MCF 10A (cell line): ENCODE results near the gene WLS. TPM values are rescaled to one million over a fixed set of nuclear protein-coding genes. Genes with fewer than 3 reads are reported as not detected.
A peak's percentile ranks its signal among the peaks of the same experiment; 100 is the strongest.

Experiments used
- BruUV-seq: library from RNA; stranded (reverse); fragments of 400-500 nt; replicated peaks from 2 replicates; lab custom pipeline; 2021; lab: Mats Ljungman, UMichigan
- CTCF ChIA-PET: fragments of 300-600 bp; sonication (Branson Sonifier 250); formaldehyde crosslinking; extraction: SDS; loops from one replicate; lab custom pipeline; 2021; ENCODE audit warnings: antibody characterized with exemption, inconsistent platforms; lab: Yijun Ruan, JAX
- POLR2A ChIA-PET: fragments of 300-600, 350-650 bp; sonication (Branson Sonifier 250); formaldehyde crosslinking; extraction: SDS; loops from one replicate; lab custom pipeline; 2020; ENCODE audit warnings: antibody characterized with exemption, inconsistent platforms; lab: Yijun Ruan, JAX
- DNase-seq: peaks from one replicate; pipeline ENCODE4 v3.0.0-alpha.2; 2018; ENCODE audit not compliant: unreplicated experiment
- H3K27ac Mint-ChIP-seq: one replicate; pipeline ENCODE4 v1.8.0; 2022; ENCODE audit warnings: mild to moderate bottlenecking, low read depth, mixed read lengths; ENCODE audit not compliant: unreplicated experiment
- H3K27me3 Mint-ChIP-seq: one replicate; pipeline ENCODE4 v1.8.0; 2022; ENCODE audit warnings: mixed read lengths; ENCODE audit not compliant: insufficient read depth, unreplicated experiment
- H3K36me3 Mint-ChIP-seq: one replicate; pipeline ENCODE4 v1.8.0; 2022; ENCODE audit warnings: mild to moderate bottlenecking, moderate library complexity, mixed read lengths; ENCODE audit not compliant: insufficient read depth, unreplicated experiment
- H3K4me1 Mint-ChIP-seq: one replicate; pipeline ENCODE4 v1.8.0; 2022; ENCODE audit warnings: mixed read lengths; ENCODE audit not compliant: insufficient read depth, unreplicated experiment
- H3K4me3 Mint-ChIP-seq: one replicate; pipeline ENCODE4 v1.8.0; 2022; ENCODE audit warnings: mild to moderate bottlenecking, moderate library complexity, mixed read lengths; ENCODE audit not compliant: unreplicated experiment
- H3K9me3 Mint-ChIP-seq: one replicate; pipeline ENCODE4 v1.8.0; 2022; ENCODE audit warnings: mixed read lengths; ENCODE audit not compliant: unreplicated experiment
- intact Hi-C: fragments of 100-400 bp; cut with micrococcal nuclease; formaldehyde crosslinking; loops from 2 replicates; pipeline ENCODE4 v1.14.1; 2022
- total RNA-seq: library from RNA; stranded (reverse); gene quantifications from 2 replicates; pipeline ENCODE4 v1.2.3, GENCODE V29; 2022
- TF ChIP-seq, protein P1 (sequence below): fragments of 200-600 bp; IDR thresholded peaks from one replicate; pipeline ENCODE4 v1.8.0; 2022; ENCODE audit warnings: antibody characterized with exemption, mild to moderate bottlenecking; ENCODE audit not compliant: unreplicated experiment

WLS gene
- total RNA-seq, 1 experiment from 2014 or later = 37.8 TPM

DNA sequence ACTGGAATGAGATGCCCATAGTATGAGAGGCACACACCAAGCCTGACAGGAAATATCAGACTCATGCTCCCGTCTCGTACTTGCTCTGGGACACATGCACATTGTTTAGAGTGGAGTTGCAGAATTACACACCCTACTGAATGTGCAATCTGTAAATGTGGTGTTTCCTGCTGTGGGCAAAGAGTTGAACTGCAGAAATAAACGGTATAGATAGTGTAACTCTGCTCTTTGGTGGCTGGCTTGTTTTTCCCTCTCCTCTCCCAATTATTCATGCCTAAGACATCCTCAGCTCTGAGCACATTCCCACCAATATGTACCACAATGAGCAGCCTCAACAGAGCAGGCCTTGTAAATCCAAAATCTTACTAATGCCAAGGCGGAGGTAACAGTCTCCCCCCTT lies 91.8 kb downstream of the WLS start:
- intact Hi-C loops = no loop called here
- POLR2A ChIA-PET = interaction anchor here (0.5 kb wide), 1 partner anchor 88 kb away, joined by 4 read pairs; no protein-coding TSS in a partner anchor
- peaks cover 16% of the 10 kb centered on the region for H3K36me3 Mint-ChIP-seq
- TF ChIP-seq, protein P1, sequence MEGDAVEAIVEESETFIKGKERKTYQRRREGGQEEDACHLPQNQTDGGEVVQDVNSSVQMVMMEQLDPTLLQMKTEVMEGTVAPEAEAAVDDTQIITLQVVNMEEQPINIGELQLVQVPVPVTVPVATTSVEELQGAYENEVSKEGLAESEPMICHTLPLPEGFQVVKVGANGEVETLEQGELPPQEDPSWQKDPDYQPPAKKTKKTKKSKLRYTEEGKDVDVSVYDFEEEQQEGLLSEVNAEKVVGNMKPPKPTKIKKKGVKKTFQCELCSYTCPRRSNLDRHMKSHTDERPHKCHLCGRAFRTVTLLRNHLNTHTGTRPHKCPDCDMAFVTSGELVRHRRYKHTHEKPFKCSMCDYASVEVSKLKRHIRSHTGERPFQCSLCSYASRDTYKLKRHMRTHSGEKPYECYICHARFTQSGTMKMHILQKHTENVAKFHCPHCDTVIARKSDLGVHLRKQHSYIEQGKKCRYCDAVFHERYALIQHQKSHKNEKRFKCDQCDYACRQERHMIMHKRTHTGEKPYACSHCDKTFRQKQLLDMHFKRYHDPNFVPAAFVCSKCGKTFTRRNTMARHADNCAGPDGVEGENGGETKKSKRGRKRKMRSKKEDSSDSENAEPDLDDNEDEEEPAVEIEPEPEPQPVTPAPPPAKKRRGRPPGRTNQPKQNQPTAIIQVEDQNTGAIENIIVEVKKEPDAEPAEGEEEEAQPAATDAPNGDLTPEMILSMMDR = no peak
- CTCF ChIA-PET = no interaction called here
- BruUV-seq = no TSS peak
- no peak overlapping the region for H3K27ac Mint-ChIP-seq
- no peak for DNase-seq
- no peaks in the 10 kb centered on the region for H3K9me3 Mint-ChIP-seq
- H3K27me3 Mint-ChIP-seq = no peaks in the 10 kb centered on the region
- H3K4me1 Mint-ChIP-seq = peaks cover 11% of the 10 kb centered on the region
- H3K4me3 Mint-ChIP-seq = no peak overlapping the region

- Mint-ChIP-seq H3K36me3 (peaks cover 21% of the 10 kb centered on the region), H3K27ac (peak overlapping the region; percentile 28), H3K27me3 (no peaks in the 10 kb centered on the region), H3K9me3 (no peaks in the 10 kb centered on the region), H3K4me1 (peaks cover 11% of the 10 kb centered on the region), H3K4me3 (no peak overlapping the region)
- POLR2A ChIA-PET = no interaction called here
- CTCF ChIA-PET = no interaction called here
- TF ChIP-seq, protein P1 = no peak
- peak; percentile 61 for DNase-seq
- no TSS peak for BruUV-seq
- intact Hi-C loops = no loop called here
These were observed 96.1 kb downstream of the WLS start for GRCh38 chr1:68136187-68136586.

DNA sequence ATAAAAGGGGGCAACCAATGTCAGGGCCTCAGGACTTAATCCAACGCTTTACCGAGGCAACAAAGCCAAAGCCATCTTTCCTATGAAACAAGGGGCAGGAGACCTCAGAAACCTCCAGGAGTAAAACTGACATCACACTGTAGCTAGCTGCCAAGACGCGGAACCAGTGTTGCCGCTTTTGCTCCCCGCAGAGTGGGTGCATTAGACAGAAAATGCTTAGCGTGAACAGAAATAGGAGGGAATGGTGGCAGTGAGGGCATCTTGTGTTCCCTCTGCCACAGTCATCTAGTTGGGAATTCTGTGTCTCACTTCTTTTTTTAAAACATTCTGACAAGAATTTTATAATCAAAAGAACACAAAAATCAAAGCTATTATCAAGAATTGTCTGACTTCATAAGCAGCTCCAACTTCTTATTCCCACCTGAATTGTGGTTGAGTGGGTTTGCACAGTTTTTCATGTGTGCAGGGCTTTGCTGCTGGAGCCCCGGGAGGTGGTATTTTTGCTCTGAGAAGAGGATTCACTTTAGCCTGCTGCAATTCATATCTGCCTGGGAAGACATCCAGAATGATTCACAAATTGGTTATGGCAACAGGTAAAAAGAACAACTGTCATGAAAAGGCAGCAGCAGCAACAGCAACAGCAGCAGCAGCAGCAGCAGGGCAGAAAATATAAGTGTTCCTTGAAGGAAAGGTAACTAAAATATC lies 99.7 kb downstream of the WLS start:
- no peaks in the 10 kb centered on the region for H3K9me3 Mint-ChIP-seq
- peaks cover 11% of the 10 kb centered on the region for H3K4me1 Mint-ChIP-seq
- TF ChIP-seq, protein P1 = no peak
- intact Hi-C loops = no loop called here
- H3K27ac Mint-ChIP-seq = no peak overlapping the region
- POLR2A ChIA-PET = interaction anchor here (0.6 to 0.8 kb wide), 2 partner anchors 100 to 109 kb away, joined by 3 to 4 read pairs; partner anchors contain the start of gene WLS
- no peak overlapping the region for H3K4me3 Mint-ChIP-seq
- H3K36me3 Mint-ChIP-seq = peaks cover 13% of the 10 kb centered on the region
- no TSS peak for BruUV-seq
- DNase-seq = peak; percentile 21
- CTCF ChIA-PET = interaction anchor here (0.6 to 2.1 kb wide), 8 partner anchors 13 to 214 kb away, joined by 3 to 16 read pairs (median 3); no protein-coding TSS in a partner anchor
- H3K27me3 Mint-ChIP-seq = no peaks in the 10 kb centered on the region

GRCh38 chr1:68131261-68131660 lies 101.1 kb downstream of the WLS start:
- ChIA-PET CTCF (interaction anchor here (0.7 to 2.9 kb wide), 5 partner anchors 11 to 359 kb away, joined by 3 to 29 read pairs (median 3); no protein-coding TSS in a partner anchor), POLR2A (no interaction called here)
- H3K4me3 Mint-ChIP-seq = no peak overlapping the region
- BruUV-seq = no TSS peak
- TF ChIP-seq, protein P1 = no peak
- no peak for DNase-seq
- peaks cover 6% of the 10 kb centered on the region for H3K4me1 Mint-ChIP-seq
- intact Hi-C loops = no loop called here
- no peak overlapping the region for H3K27ac Mint-ChIP-seq
- no peaks in the 10 kb centered on the region for H3K9me3 Mint-ChIP-seq
- H3K27me3 Mint-ChIP-seq = no peaks in the 10 kb centered on the region
- peaks cover 14% of the 10 kb centered on the region for H3K36me3 Mint-ChIP-seq
